K562 (cell line): ENCODE results near the gene TAF3. TPM values are rescaled to one million over a fixed set of nuclear protein-coding genes. Genes with fewer than 3 reads are reported as not detected.

Source experiments
- ATAC-seq: fragments of 200-7000 bp; cut with Tn5 transposase; 3 replicates; pipeline ENCODE4 v1.9.1; 2020; ENCODE audit warnings: moderate library complexity
- BruUV-seq: library from RNA; stranded (reverse); fragments of 400-500 nt; replicated peaks from 2 replicates; lab custom pipeline; 2021; lab: Mats Ljungman, UMichigan
- CTCF ChIA-PET: fragments of 300-600 bp; formaldehyde crosslinking; extraction: SDS; loops from one replicate; lab custom pipeline; 2021; ENCODE audit warnings: low intra/inter-chr PET ratio; lab: Yijun Ruan, JAX
- POLR2A ChIA-PET: fragments of 300-600, 350-650 bp; sonication (Branson Sonifier 250); formaldehyde crosslinking; extraction: SDS; loops from one replicate; lab custom pipeline; 2021; ENCODE audit warnings: antibody characterized with exemption, inconsistent platforms; lab: Yijun Ruan, JAX
- DNase-seq, 4 experiments: peaks; one replicate each; pipeline versions ENCODE4 v3.0.0 to v3.0.0-alpha.2; 2011 to 2018; ENCODE audit warnings: low spot score in 3 of 4, mixed read lengths in 3 of 4; ENCODE audit errors: extremely low read depth in 1 of 4
- FAIRE-seq: peaks from 2 replicates; lab custom pipeline; 2011; peaks lifted over from hg19 to GRCh38; lab: Jason Lieb, UNC
- H2AFZ ChIP-seq: 2 replicates; pipeline ENCODE4 v1.6.0; 2011; ENCODE audit warnings: low read depth, low read length, control low read depth, inconsistent platforms
- H3K27ac ChIP-seq: fragments of 200-600 bp; 3 replicates; pipeline ENCODE4 v1.8.0; 2011; ENCODE audit warnings: low read depth, mild to moderate bottlenecking, control low read depth, inconsistent platforms, low read length, moderate library complexity, mixed read lengths; ENCODE audit errors: extremely low read depth
- H3K27me3 ChIP-seq, 2 experiments: fragments of 300-600 bp in 1 of 2; 2 replicates in 1 of 2; 3 replicates in 1 of 2; pipeline versions ENCODE4 v1.6.0 to v1.8.0; 2011; ENCODE audit warnings: inconsistent platforms in 2 of 2, low read length in 2 of 2, mild to moderate bottlenecking in 1 of 2, mixed read lengths in 1 of 2, moderate library complexity in 1 of 2; ENCODE audit not compliant: control insufficient read depth in 2 of 2, insufficient read depth in 2 of 2
- H3K36me3 ChIP-seq: fragments of 300-600 bp; 3 replicates; pipeline ENCODE4 v1.8.0; 2011; ENCODE audit warnings: mild to moderate bottlenecking, low read length, inconsistent platforms; ENCODE audit not compliant: control insufficient read depth, insufficient read depth
- H3K4me1 ChIP-seq, 2 experiments: fragments of 200-600 bp in 1 of 2; replicated peaks in 1 of 2; 2 replicates in 1 of 2; 3 replicates in 1 of 2; pipeline versions ENCODE4 v1.5.1 to v1.8.0; 2011; ENCODE audit warnings: inconsistent platforms in 2 of 2, low read length in 2 of 2, mild to moderate bottlenecking in 1 of 2, mixed read lengths in 1 of 2, moderate library complexity in 1 of 2; ENCODE audit not compliant: control insufficient read depth in 2 of 2, insufficient read depth in 2 of 2
- H3K4me2 ChIP-seq: 2 replicates; pipeline ENCODE4 v1.6.1; 2011; ENCODE audit warnings: low read length, control low read depth, inconsistent platforms, mixed read lengths; ENCODE audit not compliant: insufficient read depth
- H3K4me3 ChIP-seq: fragments of 200-600 bp; sonication (generic), shearing (Covaris generic); 2 replicates; pipeline ENCODE4 v1.5.1; 2016; ENCODE audit warnings: control low read depth, inconsistent platforms
- H3K79me2 ChIP-seq: fragments of 200-600 bp; 3 replicates; pipeline ENCODE4 v1.8.0; 2011; ENCODE audit warnings: low read length, inconsistent platforms; ENCODE audit not compliant: control insufficient read depth, insufficient read depth
- H3K9ac ChIP-seq, 2 experiments: 2 replicates each; pipeline versions ENCODE4 v1.6.0 to v1.6.1; 2011; ENCODE audit warnings: low read depth in 2 of 2, low read length in 2 of 2, control low read depth in 1 of 2, inconsistent platforms in 1 of 2, mild to moderate bottlenecking in 1 of 2, mixed read lengths in 1 of 2; ENCODE audit not compliant: insufficient read depth in 1 of 2
- H3K9me1 ChIP-seq: one replicate; pipeline ENCODE4 v1.6.0; 2011; ENCODE audit warnings: inconsistent platforms, mild to moderate bottlenecking, low read length, moderate library complexity; ENCODE audit not compliant: control insufficient read depth, insufficient read depth
- H3K9me3 ChIP-seq: replicated peaks from 2 replicates; pipeline ENCODE4 v1.5.1; 2011; ENCODE audit warnings: low read depth, low read length, inconsistent platforms; ENCODE audit not compliant: control insufficient read depth, insufficient read depth
- H4K20me1 ChIP-seq: replicated peaks from 2 replicates; pipeline ENCODE4 v1.6.1; 2011; ENCODE audit warnings: low read length, inconsistent platforms, mixed read lengths; ENCODE audit not compliant: control insufficient read depth, insufficient read depth
- ADNP ChIP-seq: fragments of 200-800 bp; sonication (Bioruptor generic); IDR thresholded peaks from 2 replicates; pipeline ENCODE4 v1.6.1; 2016; ENCODE audit warnings: missing genetic modification characterization, missing compliant biosample characterization
- ARNT ChIP-seq, 2 experiments: fragments of 450-650 bp; IDR thresholded peaks; 2 replicates each; pipeline ENCODE4 v1.6.1; 2016; ENCODE audit warnings: mild to moderate bottlenecking in 1 of 2
- BRF1 ChIP-seq: IDR thresholded peaks from 3 replicates; pipeline ENCODE4 v1.6.1; 2011; ENCODE audit warnings: borderline replicate concordance, mild to moderate bottlenecking; ENCODE audit not compliant: insufficient read length; ENCODE audit errors: extremely low read depth
- E2F6 ChIP-seq, 2 experiments: IDR thresholded peaks; 2 replicates each; pipeline ENCODE4 v1.6.1; 2011; ENCODE audit warnings: borderline replicate concordance in 1 of 2, control low read depth in 1 of 2, low read depth in 1 of 2, low read length in 1 of 2, mild to moderate bottlenecking in 1 of 2, mixed read lengths in 1 of 2, moderate library complexity in 1 of 2; ENCODE audit not compliant: insufficient read depth in 1 of 2, insufficient read length in 1 of 2, poor library complexity in 1 of 2, severe bottlenecking in 1 of 2; ENCODE audit errors: extremely low read depth in 1 of 2
- IFI16 ChIP-seq: fragments of 250-450 bp; sonication (Bioruptor Pico); IDR thresholded peaks from 2 replicates; pipeline ENCODE4 v2.1.2; 2022; ENCODE audit warnings: mild to moderate bottlenecking, inconsistent platforms
- MLX ChIP-seq, 2 experiments: fragments of 450-650 bp in 1 of 2; sonication (generic) in 1 of 2; formaldehyde crosslinking; conservative IDR thresholded peaks; 2 replicates each; pipeline versions ENCODE4 v1.4.0 to v1.8.1; 2020 to 2022; ENCODE audit warnings: mild to moderate bottlenecking in 1 of 2, missing genetic modification reagents in 1 of 2
- NFE2L1 ChIP-seq: fragments of 450-650 bp; IDR thresholded peaks from 2 replicates; pipeline ENCODE4 v1.6.1; 2016; ENCODE audit warnings: missing genetic modification characterization, low read depth, mild to moderate bottlenecking, missing compliant biosample characterization, moderate library complexity, borderline replicate concordance
- NFYB ChIP-seq: IDR thresholded peaks from 2 replicates; pipeline ENCODE4 v1.6.1; 2011; ENCODE audit warnings: mild to moderate bottlenecking, moderate library complexity; ENCODE audit not compliant: insufficient read length; ENCODE audit errors: extremely low read depth
- POLR2A ChIP-seq: fragments of 450-650 bp; conservative IDR thresholded peaks from 2 replicates; pipeline ENCODE4 v1.6.1; 2016
- PRPF4 ChIP-seq: fragments of 200-400 bp; formaldehyde crosslinking; IDR thresholded peaks from one replicate; pipeline ENCODE4 v1.6.1; 2017; ENCODE audit warnings: low read length, low read depth, mild to moderate bottlenecking; ENCODE audit not compliant: insufficient read depth, poor library complexity, severe bottlenecking
- RAD51 ChIP-seq: fragments of 450-650 bp; IDR thresholded peaks from 2 replicates; pipeline ENCODE4 v1.7.1; 2016; ENCODE audit warnings: low read depth, mild to moderate bottlenecking, borderline replicate concordance
- SETDB1 ChIP-seq: IDR thresholded peaks from one replicate; pipeline ENCODE4 v1.6.1; 2012; ENCODE audit warnings: low read length, control low read depth, inconsistent platforms
- SMC3 ChIP-seq: conservative IDR thresholded peaks from 2 replicates; pipeline ENCODE4 v1.6.1; 2011; ENCODE audit warnings: low read depth, low read length, improper control_type of control experiment; ENCODE audit not compliant: insufficient read depth
- SRSF3 ChIP-seq: fragments of 200-400 bp; formaldehyde crosslinking; IDR thresholded peaks from 2 replicates; pipeline ENCODE4 v1.6.1; 2016; ENCODE audit warnings: mild to moderate bottlenecking, low read length, moderate library complexity; ENCODE audit not compliant: insufficient read depth
- SUPT5H ChIP-seq: fragments of 450-650 bp; IDR thresholded peaks from 2 replicates; pipeline ENCODE4 v1.6.1; 2016
- TCF3 ChIP-seq: sonication (generic); formaldehyde crosslinking; IDR thresholded peaks from 2 replicates; pipeline ENCODE4 v1.4.0; 2020; ENCODE audit warnings: mild to moderate bottlenecking, missing genetic modification reagents
- ZFP30 ChIP-seq: fragments of 250-450 bp; sonication (Bioruptor Pico); IDR thresholded peaks from 2 replicates; pipeline ENCODE4 v1.8.0; 2022; ENCODE audit warnings: moderate library complexity, mild to moderate bottlenecking, inconsistent platforms, borderline replicate concordance
- ZNF436 ChIP-seq: fragments of 250-450, 450-650 bp; sonication (Bioruptor Pico); formaldehyde crosslinking; IDR thresholded peaks from 2 replicates; pipeline ENCODE4 v1.7.0; 2020; ENCODE audit warnings: mild to moderate bottlenecking
- ZNF76 ChIP-seq: fragments of 250-450 bp; sonication (Bioruptor Pico); IDR thresholded peaks from 2 replicates; pipeline ENCODE4 v1.4.0; 2020; ENCODE audit warnings: mild to moderate bottlenecking, moderate library complexity, borderline replicate concordance
- ZNF830 ChIP-seq: fragments of 250-450 bp; sonication (Bioruptor Pico); IDR thresholded peaks from 2 replicates; pipeline ENCODE4 v1.5.0; 2021; ENCODE audit warnings: mild to moderate bottlenecking
- WGBS: fragments of 100-300 bp; shearing (Covaris generic); methylation state at CpG from one replicate; pipeline ENCODE4 v1.1.6; 2016; ENCODE audit warnings: low coverage, mixed read lengths; ENCODE audit not compliant: insufficient coverage; ENCODE audit errors: missing lambda C conversion rate; 5-methylcytosine and 5-hydroxymethylcytosine counted together
- in situ Hi-C: fragments of 300-500 bp; cut with MboI; formaldehyde crosslinking; loops from 4 replicates; pipeline ENCODE4 v1.15.0; 2018; ENCODE audit warnings: inconsistent platforms, mixed read lengths
- intact Hi-C: fragments of 100-400 bp; cut with micrococcal nuclease; formaldehyde crosslinking; loops from 2 replicates; pipeline ENCODE4 v1.14.2; 2022
- polyA plus RNA-seq, 8 experiments: library from polyadenylated mRNA; depleted of rRNA in 4 of 8; stranded (reverse) in 5 of 8; unstranded in 3 of 8; fragments of >200 nt; fragmentation: Nextera tagmentation in 2 of 8; fragmentation: Illumina TruSeq in 1 of 8; extraction: Ambion mirVana in 2 of 8; extraction: Trizol in 1 of 8; gene quantifications; 2 replicates each; pipeline versions ENCODE4 v1.2.1 to v1.2.3, GENCODE V29; 2011 to 2014; ENCODE audit warnings: inconsistent platforms in 1 of 8, missing spikeins in 1 of 8
- total RNA-seq, 7 experiments: library from RNA; depleted of rRNA in 6 of 7; stranded (reverse); fragments of >200 nt in 6 of 7; fragmentation: Illumina TruSeq in 2 of 7; extraction: Trizol in 2 of 7; gene quantifications; 2 replicates each; pipeline versions ENCODE4 v1.2.1 to v1.2.3, GENCODE V29; 2011 to 2021; ENCODE audit warnings: low replicate concordance in 1 of 7

The TAF3 gene
- total and polyA plus RNA-seq, 9 of the 15 experiments (the other 6 are each of a cell fraction or from before 2014, with no cell fraction given) = 1.5 to 9.9 (median 4.1) TPM

- POLR2A ChIA-PET = no interaction called here
- Histone ChIP-seq H3K27me3 (no peaks in the 10 kb centered on the region), H3K9me1 (no peaks in the 10 kb centered on the region), H3K36me3 (peaks cover 20% of the 10 kb centered on the region; the same call in 2 of the 3 replicates), H3K79me2 (no peaks in the 10 kb centered on the region), H3K4me3 (no peak overlapping the region), H3K9ac (no peak overlapping the region), H2AFZ (no peak overlapping the region)
- ATAC-seq = no peak
- in situ Hi-C loops = no loop called here
- CTCF ChIA-PET = no interaction called here
- TF ChIP-seq SETDB1 (no peak), ZNF830 (CRISPR knock-in tag) (no peak), RAD51 (no peak), ARNT (IDR thresholded peaks at IDR 0.05) (no peak), PRPF4 (no peak), ZNF436 (CRISPR knock-in tag) (no peak), IFI16 (no peak), POLR2A (no peak), ZFP30 (CRISPR knock-in tag) (no peak), SMC3 (no peak), E2F6 (IDR thresholded peaks at IDR 0.05; ENCODE audit: borderline replicate concordance in 1 of 2, extremely low read depth in 1 of 2, insufficient read depth in 1 of 2, insufficient read length in 1 of 2, low read depth in 1 of 2, low read length in 1 of 2, poor library complexity in 1 of 2, severe bottlenecking in 1 of 2) (no peak), BRF1 (no peak), TCF3 (CRISPR knock-in tag) (no peak), SRSF3 (no peak), SUPT5H (no peak), NFE2L1 (tag) (no peak), ZNF76 (CRISPR knock-in tag) (no peak), ADNP (no peak), MLX (CRISPR knock-in tag; conservative IDR thresholded peaks at IDR 0.05) (no peak), NFYB (no peak)
- TF ChIP-seq, all 486 proteins: peak for 0
- Histone ChIP-seq H3K9me3 (no peaks in the 10 kb centered on the region), H4K20me1 (no peaks in the 10 kb centered on the region), H3K27ac (no peak overlapping the region), H3K4me2 (no peak overlapping the region), H3K4me1 (no peaks in the 10 kb centered on the region)
- DNase-seq (no peak), FAIRE-seq (no peak)
- intact Hi-C loops = no loop called here
- no TSS peak for BruUV-seq
- 79% methylated on average over 1 of the region's 1 CpG for WGBS
These were observed 194.7 kb downstream of the TAF3 start for GRCh38 chr10:8013006-8013405.
